Loucy (cell line): ENCODE results near the gene GPR156.

Source experiments
- CTCF ChIP-seq: fragments of 200-600 bp; sonication (generic); conservative IDR thresholded peaks from 2 replicates; pipeline ENCODE4 v1.5.1; 2014; ENCODE audit warnings: mild to moderate bottlenecking, antibody characterized with exemption, low read length
- EZH2phosphoT487 ChIP-seq: fragments of 200-600 bp; IDR thresholded peaks from 2 replicates; pipeline ENCODE4 v1.6.1; 2018; ENCODE audit warnings: antibody characterized with exemption, mild to moderate bottlenecking, moderate library complexity, borderline replicate concordance

GRCh38 chr3:120167488-120167887 lies 117.5 kb downstream of the GPR156 start:
- TF ChIP-seq CTCF (no peak), EZH2phosphoT487 (no peak)
